ENCODE measurements around the gene CISTR.
"Not testable (repeated sequence)": the region's sequence is repeated elsewhere in the genome, so short reads cannot be mapped to it uniquely, and the experiment has no call there.

Gene CISTR

DNA sequence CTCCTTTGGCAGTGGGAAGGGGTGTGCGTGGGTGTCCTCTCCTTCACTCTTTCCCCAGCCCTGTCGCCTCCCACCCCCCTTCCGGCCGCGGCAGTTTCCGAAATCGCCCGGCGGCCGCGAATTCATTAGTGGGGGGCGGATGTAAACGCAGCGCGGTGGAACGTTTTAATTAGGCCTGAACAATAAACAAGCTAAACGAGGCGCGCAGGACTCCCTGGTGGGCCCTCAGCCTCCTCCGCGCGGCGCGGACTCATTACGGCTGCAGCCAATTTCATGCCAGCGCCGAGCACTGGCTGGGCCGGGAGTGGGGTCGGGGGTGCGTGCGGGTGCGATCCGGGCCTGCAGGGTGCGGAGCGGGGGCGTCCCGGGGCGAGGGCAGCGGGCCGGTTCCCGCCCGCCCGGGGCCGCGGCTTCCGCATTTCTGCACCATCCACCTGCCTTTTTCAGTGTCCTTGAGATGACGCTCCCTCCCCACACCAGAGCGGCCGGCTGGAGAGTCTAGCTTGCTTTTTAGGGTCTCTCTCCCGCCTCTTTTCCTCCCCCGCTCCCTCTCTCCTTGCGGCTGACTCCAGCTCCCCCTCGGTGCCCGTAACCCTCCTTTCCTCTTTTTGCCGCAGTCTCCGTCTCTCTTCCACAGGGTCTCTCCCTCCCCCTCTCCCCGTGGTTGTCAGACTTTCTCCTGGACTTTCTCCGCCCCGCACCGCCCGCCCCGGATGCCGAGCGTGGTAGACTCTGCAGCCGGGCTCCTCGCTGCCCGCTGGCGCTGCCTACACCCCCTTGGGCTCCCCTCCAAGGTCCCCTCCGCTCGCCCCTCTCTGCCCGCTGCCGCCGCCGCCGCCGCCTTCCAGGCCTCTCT, at the start of gene CISTR:
TSS of gene CISTR (minus strand) at position 644 of the 856 bp plus-strand sequence.
- DNase-seq (ENCODE audit: low read depth): no peak

DNA sequence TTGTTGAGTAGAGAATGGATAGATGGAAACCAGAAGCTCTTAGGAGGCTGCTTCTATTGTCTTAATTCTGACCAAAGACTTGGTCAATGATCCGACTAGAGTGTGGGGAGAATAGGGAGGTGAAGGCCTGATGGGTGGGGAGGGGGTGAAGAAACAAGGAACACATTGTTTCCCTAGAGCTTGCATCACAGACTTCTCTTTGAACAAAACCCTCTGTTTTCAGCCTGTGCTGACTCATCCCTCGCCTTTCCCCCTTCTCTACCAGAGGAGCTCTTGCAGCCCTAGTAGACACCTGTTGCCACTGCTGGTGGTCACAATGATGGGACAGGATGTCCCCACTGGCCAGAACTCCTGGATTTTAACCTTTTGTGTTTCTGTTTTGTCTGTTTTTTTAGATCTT, 46.8 kb upstream of the CISTR start:
- no peak for DNase-seq (ENCODE audit: low read depth)

DNA sequence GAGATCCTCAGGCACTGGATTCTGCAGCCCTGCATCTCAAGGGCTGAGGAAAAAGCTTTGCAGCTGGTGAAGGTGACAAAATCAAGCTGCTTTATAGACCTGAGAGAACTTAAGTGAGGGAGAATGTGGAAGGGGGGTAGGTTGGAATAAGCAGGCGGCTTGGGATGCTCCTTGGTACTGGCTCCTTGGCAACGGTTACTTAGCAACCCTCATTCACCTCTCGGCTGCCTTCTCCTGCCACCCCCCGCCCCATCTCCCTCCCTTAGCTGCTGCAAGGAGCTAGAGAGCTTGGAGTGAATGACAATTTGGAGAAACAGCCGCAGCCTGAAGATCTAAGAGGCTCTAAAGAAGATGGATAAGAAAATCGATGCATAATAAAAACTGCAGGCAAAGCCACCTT, 44.1 kb upstream of the CISTR start:
- DNase-seq (ENCODE audit: low read depth): no peak

DNA sequence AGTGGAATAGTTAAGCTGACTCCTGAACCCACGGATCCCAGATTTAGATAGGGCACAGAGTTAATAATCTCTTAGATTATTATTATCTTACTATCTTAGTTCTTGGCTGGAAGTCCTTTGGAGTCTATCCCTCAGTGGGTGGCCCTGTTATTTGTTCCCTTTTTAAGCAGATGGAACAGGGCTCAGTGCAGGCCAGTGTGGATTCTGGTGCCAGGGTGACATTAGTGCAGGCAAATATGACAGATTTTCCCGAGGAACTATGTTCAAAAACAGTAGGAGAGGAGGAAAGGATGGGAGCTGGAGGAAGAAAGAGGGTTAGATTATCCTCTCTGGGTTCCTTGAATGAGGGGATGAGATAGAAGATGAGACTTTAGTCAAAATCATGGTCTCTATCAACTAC, 41.4 kb upstream of the CISTR start:
- DNase-seq (ENCODE audit: low read depth): no peak

DNA sequence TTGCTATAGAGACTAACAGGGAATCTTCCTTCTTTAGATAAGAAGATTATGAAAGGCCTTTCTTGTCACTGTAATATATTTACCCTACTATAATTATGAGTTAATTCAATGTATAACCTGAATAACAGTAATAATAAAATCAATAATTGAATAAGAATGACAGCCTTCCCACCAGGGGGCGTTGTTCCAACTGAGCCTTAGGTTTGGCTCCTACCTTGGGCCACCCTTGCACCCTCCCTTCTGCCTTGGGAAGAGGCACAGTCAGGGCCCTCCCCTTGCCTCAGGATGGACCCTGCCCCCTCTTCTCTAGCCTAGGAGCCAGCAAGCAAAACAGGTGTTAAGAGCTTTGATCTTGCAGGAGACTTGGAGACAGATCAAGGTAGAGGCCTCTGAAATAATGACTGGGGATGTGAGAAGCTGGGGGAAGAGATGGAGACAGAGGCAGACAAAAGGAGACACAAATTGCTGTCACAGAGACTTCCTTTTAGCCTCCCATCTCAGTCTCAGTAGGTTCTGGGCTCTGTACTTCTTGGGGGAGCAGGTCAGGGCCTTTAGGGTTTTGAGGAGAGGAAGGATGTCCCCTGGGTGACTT, 40.1 kb upstream of the CISTR start:
- no peak for DNase-seq (ENCODE audit: low read depth)

DNA sequence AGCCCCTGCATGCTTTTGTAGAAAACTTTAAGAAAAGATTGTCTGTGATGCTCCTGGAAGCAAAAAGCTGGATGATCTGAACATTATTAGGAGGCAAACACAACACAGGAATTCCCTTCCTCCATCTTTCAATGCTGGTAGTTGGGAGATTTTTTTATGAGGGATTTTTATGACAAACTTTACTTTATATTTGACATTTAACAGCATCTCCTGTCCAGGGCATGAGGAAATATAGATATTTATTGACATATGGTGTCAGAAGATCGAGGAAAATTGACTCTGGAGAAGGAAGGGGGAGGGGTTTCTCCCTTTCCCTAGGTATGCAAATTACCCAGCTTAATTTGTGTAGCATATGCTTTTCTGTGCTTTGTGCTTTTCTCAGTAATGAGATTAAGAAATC, 37.8 kb upstream of the CISTR start:
- DNase-seq (ENCODE audit: low read depth): no peak

DNA sequence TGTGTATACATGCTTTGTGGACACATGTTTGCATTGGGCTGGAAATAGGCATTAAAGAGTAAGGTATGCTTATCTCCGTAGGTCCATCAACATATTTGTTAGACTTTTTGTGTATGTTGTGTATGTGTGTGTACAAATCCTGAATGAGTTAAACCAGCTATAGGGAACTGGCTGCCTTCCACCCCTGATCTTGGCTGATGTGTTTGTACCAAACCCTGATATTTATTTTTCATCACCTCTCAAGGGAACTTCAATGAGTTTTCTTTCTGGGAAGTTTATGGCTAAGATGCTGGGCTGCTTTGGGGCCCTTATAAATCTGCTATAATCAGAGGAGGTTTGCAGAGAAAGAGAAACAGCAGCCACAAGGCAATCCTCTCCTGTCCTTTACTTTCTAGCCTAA, 37.1 kb upstream of the CISTR start:
- DNase-seq (ENCODE audit: low read depth): no peak

DNA sequence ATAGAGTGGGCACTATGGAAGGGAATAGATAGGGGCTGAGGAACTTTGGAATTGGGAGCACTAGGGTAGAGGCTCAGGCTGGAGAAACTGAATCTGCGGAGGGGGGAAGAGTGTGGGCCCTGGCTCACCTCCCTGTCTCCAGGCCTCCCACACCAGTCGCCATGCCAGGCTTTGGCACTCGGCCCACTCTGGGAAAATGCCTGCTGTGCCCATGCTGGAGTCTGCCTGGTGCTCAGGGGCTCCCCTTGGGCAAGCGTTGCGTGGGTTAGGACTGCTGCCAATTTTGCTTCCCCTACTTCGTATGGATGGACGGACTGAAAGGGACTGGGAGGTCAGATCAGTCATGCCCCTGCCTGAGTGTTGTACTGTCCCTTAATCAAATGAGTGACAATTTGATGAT, 34.6 kb upstream of the CISTR start:
- DNase-seq (ENCODE audit: low read depth): no peak

DNA sequence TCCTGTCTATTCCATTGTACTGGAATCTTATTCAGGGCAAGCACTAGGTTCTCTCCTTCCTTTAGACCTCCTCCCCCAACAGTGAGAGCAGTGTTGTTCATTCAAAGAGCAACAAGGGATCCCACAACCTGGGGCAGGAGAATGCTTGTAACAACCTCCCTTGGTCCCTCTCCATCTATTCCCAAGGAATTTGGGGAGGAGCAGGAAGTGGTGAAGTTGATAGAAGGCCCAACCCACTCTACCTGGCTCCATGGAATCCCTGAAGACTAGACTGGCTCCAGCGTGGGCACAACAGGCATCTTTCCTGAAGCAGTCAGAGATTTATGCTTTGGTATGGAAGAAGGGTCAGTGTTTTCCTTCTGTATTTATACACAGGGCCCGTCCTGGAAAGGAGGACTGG, 33.4 kb upstream of the CISTR start:
- no peak for DNase-seq (ENCODE audit: low read depth)

DNA sequence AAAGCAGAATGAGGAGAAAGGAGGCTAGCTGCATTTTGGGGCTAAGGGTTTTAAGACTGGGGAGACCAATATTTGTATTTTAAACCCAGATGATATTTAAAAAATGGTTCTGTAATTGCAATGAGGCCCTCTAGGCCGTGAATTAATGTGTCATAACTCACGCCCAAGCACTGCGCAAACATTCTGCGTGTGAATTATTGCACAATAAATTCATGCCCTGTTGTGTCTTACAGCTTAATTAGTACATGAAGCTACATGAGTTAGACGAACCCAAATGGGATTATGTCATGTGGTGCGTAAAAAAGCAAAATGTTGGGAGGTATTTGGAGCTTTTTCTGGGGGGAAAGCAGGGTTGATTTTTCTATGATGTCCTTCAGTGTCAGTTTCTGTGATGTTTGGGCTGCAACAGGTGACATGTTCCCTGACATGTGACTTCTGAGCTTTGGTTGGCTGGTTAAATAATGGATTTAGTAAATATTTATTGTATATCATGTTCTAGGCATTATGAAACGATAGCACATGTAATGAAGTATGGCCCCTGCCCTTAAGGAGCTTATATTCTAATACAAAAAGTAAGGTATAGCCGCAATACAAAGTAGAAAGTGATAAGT, 30.4 kb upstream of the CISTR start:
- DNase-seq (ENCODE audit: low read depth): no peak

DNA sequence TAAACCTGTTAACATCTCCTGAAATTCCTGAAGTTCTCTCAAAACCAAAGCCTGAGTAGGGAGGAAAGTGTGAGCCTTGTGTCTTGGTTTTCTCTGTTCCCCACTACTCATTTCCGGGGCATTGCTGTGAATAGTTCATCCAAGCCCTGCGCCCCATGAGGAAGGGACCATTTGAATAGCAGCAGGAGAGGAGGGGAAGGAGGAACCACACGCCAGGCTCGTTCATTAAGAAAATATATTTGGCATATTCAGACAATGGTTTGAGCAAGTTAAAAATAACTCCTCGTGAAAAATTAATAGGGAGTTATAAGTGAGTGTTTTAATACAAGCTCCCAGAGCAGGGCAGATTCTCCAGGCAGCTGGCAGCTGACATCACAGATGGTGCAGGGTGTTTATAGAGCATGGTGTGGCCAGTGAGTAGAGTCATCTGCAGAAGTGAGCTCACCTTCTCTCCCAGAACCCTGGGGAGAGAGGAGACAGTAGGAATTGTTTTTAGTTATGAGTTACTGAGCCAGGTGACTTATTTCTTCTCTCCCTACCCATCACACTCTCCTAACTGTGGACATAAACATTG, 29.5 kb upstream of the CISTR start:
- DNase-seq (ENCODE audit: low read depth): no peak

DNA sequence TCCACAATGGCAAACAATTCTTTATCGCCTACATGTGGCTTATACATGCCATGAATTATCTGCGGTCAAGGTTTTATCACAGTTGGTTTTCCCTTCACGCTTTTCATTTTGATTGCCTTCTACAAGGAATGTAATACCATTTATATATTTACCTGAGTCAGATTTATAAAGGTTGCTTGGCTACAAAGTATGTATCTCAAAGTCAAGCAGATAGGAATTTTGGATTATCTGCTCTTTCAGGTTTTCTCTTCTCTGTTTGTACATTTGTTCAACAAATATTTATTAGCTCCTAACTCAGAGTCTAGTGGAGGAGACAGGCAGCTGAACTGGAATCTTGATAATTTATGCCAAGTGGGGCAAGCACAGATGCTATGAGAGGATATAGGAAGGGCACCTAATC, 28.5 kb upstream of the CISTR start:
- DNase-seq (ENCODE audit: low read depth): no peak

DNA sequence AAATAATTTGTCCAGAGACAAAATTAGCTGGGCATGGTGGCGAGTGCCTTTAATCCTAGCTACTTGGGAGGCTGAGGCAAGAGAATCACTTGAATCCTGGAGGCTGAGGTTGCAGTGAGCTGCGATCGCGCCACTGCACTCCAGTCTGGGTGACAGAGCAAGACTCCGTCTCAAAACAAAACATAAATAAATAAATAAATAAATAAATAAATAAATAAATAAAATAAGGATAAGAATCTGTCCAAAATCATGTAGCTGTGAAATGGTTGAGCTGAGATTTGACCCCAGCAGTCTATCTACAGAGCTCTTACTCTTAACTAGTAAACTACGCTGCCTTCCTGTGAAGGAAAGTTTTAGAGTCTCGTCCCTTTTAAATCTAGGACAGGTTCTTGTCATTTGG, 27.9 kb upstream of the CISTR start:
- DNase-seq (ENCODE audit: low read depth): not testable (repeated sequence)

DNA sequence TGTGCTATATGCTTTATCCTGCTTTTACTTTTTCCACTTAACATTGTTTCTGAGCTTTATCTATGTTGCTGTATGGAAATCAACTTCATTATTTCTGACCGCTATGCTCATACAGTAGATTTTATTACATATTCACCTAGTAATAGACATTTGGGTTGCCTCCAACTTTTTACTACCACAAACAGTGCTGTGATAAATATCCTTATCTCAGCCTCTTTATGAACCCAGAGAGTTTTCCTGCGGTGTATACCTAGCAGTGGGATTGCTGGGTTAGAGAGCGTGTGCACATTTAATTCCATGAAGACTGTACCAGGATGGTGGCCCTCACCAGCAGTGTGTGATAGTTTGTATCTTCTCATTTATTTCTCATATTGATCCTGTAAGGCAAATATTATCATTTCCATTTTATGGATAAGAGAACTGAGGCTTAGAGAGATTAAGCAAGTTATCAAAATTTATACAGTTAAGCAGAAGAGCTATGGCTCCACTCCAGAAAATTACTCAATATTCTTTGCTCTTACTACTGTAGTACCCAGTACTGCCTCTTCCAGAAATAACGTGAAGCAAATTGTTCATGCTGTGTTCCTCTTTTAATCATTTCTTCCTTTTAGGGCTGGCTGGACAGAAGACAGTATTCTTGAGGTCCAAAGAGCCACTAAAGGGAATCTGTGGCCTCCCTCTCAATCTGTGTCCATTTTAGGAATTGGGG, 26.3 kb upstream of the CISTR start:
- no peak for DNase-seq (ENCODE audit: low read depth)

DNA sequence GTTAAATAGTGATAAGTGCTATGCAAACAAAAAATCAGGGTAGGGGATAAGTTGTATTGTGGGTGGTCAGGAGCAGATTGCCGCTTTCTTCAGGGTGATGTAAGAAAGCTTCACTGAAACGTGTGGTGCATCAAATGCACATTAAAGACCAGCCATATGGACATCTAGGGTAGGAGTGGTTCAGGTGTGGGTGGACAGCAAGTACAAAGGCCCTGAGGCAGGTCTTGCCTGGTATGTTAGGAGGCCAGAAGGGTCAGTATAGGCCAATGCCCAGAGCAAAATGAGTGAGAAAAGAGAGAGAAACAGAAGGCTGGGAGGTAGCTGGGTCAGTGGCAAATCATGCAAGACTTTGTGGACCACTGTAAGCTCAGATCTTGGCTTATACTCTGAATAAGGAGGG, 25.6 kb upstream of the CISTR start:
- no peak for DNase-seq (ENCODE audit: low read depth)

DNA sequence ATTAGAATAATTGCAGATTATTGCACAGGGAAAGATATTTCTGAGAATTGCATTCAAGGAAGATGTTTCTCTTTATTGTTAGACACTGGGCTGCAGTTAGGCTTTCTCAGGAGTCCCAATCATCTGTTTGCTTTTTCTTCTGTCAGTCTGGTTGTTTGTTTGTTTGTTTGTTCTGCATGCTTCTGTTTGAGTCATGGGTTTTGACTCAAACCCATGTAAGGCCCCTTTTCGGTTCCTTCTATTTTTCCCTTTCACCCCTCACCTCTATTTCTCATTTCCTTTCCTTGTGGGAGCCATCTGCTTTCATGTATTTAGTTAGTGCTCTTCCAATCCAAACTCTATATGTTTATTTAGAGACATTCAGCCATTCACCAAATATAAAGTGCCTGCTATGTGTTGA, 25.1 kb upstream of the CISTR start:
- no peak for DNase-seq (ENCODE audit: low read depth)

DNA sequence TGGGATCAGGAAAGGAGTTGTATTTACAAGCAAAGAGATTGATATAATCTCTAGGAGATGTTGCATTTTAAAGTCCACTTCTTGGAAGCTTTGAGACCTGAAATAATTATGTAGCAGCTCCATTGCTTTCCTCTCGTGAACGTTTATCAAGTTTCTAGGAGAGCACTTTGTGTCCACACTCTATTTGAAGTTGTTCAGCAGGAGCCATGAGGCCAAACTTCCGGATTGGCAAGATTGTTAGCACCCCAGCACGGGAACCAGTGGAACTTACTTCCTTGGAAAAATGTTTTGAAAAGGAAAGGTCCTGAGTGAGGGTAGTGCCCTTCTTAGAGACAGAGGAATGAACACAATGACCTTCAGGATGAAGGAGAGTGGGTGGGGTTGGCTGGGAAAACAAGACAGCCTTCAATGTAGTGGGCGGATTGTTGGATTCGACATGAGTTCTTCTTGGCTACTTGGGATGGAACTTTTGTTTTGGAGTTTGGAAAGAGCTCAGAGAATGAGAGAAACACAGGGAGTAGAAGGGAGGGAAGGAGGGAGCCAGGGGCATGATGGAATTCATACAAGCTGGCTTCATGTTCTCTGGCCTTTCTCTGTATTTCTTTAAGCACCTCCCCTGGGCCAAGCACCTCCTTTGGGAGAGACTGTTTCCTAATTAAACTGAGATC, 23.8 kb upstream of the CISTR start:
- DNase-seq (ENCODE audit: low read depth): no peak

DNA sequence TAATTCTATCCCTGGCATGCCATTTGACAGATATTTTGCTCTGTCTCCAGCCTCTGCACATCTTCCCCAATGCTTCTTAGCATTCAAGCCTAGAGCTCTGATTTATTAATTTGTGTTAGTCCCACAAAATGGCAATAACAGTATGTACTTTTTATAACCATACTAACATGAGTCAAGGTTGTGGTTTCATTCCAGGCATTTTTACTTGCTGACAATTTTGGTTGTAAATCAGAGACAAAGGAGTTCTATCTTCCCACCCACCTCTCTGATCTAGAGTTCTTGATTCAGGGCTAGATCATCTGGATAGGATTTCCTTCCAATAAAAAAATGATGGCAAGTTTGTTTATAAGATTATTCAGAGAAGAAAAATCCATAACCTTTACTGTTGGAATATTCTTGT, 18.5 kb upstream of the CISTR start:
- DNase-seq (ENCODE audit: low read depth): no peak

DNA sequence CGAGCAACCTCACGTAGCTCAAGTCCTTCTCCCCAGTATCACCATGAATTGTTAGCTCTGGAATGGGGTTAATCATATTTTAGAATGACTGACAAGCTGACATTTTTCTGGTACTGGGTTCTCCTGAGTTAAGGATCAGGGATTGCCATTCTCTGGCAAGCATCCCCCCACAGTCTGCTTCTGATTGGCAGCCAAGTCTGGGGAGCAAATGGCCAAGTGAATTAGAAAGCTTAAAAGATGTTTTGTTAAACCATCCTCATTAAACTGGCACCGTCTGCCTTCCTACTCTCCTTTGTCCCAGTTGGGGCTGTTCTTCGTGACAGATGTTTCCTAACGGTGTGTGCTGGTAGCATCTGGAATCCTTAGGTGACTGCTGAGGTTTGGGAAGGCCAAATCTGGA, 17.2 kb upstream of the CISTR start:
- no peak for DNase-seq (ENCODE audit: low read depth)

DNA sequence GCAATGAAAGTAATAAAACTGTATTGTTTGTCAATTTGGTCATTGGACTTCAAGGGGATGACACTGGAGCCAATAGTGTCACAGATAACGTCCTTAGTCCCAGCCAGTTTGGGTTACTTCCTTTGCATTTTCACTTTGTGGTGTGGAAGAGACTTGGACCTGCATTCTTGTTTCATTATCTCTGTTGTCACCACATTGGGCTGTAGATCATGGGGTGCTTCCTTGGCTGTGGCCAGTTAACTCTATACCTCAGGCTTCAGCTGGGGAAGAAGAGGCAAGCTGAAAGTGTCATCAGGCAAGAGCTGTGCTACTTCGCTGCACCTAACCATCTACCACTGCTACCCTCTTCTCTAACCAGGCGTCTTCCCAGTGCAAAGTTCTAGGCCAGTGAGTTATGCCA, 15.1 kb upstream of the CISTR start:
- no peak for DNase-seq (ENCODE audit: low read depth)

DNA sequence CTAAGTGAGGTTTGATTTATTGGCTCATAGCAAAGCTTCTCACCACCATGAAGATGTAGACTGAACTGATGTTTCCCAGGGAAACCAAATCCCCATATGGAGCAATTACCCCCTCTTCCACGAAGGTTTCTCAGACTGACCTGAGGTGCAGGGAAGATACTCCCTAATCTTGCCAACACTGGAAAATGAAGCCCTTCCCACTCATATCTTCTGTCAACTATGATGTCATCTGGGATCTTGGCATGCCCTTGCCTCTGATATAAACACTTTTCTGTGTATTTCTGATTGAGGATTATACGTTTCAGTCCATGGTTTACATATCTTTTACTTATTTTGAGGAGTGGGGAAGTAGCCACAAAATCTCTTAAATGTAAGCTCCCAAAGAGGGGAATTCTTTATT, 14.1 kb upstream of the CISTR start:
- DNase-seq (ENCODE audit: low read depth): no peak

DNA sequence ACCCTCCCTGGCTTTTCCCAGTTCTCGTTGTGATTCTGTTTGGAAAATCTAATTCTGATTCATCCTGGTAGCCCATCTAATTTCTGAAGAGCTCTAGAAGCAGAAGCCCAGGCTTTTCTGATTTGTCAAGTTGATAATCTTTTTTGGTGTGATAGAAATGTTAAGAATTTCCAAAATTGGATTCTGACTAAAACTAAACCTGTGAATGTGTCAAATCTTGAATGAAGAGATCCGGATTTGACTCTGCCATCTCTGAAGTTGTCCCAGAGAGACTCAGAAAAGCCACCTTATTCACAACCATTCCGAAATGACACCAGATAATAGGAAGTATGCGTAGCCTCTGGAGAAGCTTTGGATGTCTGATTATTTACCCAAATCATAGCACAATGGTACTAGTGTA, 12.8 kb upstream of the CISTR start:
- DNase-seq (ENCODE audit: low read depth): no peak
